Omental fat pad (tissue), 4 donors: Measurements from ENCODE around the gene CFTR. TPM values are rescaled to one million over a fixed set of nuclear protein-coding genes. Genes with fewer than 3 reads are reported as not detected.

Experiments used
- ATAC-seq: fragments of 150-250 bp; one replicate; pipeline ENCODE4 v1.9.1; 2016; ENCODE audit warnings: mild to moderate bottlenecking, moderate library complexity; ENCODE audit not compliant: low FRiP score
- DNase-seq: peaks from one replicate; pipeline ENCODE4 v3.0.0-alpha.2; 2019; ENCODE audit warnings: low spot score
- total RNA-seq, 4 donors: library from RNA; depleted of rRNA; stranded (reverse); fragments of >200 nt; gene quantifications; one replicate each; pipeline ENCODE4 v1.1.0, GENCODE V29; 2016
- TF ChIP-seq, protein P1 (sequence below), 3 donors: fragments of 450-650 bp; IDR thresholded peaks; one replicate each; pipeline ENCODE4 v1.5.1; 2016 to 2017; ENCODE audit warnings: antibody characterized with exemption in 3 of 3, mild to moderate bottlenecking in 3 of 3, moderate library complexity in 2 of 3

The CFTR gene
- total RNA-seq, 4 donors from 2014 or later = 0.32 to 7.1 (median 1.3) TPM

- DNase-seq = no peak
- ATAC-seq = peak; percentile 41
- TF ChIP-seq, protein P1, sequence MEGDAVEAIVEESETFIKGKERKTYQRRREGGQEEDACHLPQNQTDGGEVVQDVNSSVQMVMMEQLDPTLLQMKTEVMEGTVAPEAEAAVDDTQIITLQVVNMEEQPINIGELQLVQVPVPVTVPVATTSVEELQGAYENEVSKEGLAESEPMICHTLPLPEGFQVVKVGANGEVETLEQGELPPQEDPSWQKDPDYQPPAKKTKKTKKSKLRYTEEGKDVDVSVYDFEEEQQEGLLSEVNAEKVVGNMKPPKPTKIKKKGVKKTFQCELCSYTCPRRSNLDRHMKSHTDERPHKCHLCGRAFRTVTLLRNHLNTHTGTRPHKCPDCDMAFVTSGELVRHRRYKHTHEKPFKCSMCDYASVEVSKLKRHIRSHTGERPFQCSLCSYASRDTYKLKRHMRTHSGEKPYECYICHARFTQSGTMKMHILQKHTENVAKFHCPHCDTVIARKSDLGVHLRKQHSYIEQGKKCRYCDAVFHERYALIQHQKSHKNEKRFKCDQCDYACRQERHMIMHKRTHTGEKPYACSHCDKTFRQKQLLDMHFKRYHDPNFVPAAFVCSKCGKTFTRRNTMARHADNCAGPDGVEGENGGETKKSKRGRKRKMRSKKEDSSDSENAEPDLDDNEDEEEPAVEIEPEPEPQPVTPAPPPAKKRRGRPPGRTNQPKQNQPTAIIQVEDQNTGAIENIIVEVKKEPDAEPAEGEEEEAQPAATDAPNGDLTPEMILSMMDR (IDR thresholded peaks at IDR 0.05) = no peak
Observed at GRCh38 chr7:117478836-117479224, 995 bp upstream of the CFTR start.

DNA sequence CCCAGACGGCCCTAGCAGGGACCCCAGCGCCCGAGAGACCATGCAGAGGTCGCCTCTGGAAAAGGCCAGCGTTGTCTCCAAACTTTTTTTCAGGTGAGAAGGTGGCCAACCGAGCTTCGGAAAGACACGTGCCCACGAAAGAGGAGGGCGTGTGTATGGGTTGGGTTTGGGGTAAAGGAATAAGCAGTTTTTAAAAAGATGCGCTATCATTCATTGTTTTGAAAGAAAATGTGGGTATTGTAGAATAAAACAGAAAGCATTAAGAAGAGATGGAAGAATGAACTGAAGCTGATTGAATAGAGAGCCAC lies 184 bp downstream of the CFTR start:
- ATAC-seq = no peak

DNA sequence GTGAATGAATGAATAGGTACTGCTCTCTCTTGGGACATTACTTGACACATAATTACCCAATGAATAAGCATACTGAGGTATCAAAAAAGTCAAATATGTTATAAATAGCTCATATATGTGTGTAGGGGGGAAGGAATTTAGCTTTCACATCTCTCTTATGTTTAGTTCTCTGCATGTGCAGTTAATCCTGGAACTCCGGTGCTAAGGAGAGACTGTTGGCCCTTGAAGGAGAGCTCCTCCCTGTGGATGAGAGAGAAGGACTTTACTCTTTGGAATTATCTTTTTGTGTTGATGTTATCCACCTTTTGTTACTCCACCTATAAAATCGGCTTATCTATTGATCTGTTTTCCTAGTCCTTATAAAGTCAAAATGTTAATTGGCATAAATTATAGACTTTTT lies 1.2 kb downstream of the CFTR start:
- no peak for ATAC-seq
- no peak for DNase-seq
- TF ChIP-seq, protein P1 (IDR thresholded peaks at IDR 0.05) = no peak

More for the DNA sequence above, 184 bp downstream of the CFTR start:
- TF ChIP-seq, protein P1 (IDR thresholded peaks at IDR 0.05) = no peak
- no peak for DNase-seq

GRCh38 chr7:117485118-117485620 lies 5.3 kb downstream of the CFTR start:
- TF ChIP-seq, protein P1 (IDR thresholded peaks at IDR 0.05) = no peak
- ATAC-seq = no peak
- DNase-seq = no peak

DNA sequence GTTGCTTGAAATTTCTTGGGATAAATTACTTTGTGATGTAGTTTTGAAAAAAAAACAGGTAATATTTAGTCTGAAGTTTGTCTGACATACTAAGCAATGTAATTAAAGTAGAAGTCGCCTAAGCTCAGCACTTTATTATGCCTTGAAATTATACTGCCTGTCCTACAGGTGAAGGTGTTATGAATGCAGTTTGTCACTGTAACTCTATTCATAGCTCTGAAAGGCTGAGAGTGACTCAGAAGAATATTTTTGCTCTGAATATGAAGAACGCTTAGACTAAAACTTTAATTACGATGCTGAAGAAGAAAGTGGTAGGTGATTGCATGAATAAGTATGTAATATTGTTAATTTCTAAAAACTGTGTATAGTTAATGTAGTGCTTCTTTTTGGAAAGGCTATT lies 9.2 kb downstream of the CFTR start:
- DNase-seq = no peak
- TF ChIP-seq, protein P1 (IDR thresholded peaks at IDR 0.05) = no peak
- no peak for ATAC-seq

GRCh38 chr7:117489430-117489829 lies 9.6 kb downstream of the CFTR start:
- DNase-seq (no peak), ATAC-seq (no peak)

DNA sequence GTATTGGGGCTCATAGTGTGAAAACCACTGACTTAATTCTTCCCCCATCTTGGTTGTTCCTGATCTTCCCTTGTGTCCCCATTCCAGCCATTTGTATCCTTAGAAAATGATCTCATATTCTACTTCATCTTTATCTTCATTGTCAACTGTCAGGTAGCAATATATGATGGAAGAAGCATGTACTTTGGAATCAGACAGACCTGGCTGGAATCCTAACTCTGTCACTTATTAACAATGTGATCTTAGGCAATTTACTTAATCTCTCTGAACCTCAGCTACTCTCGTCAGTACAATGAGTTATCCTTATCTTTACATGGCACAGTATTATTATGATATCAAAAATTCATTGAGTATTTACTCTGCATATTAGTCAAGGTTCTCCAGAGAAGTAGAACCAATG lies 10.1 kb downstream of the CFTR start:
- DNase-seq (no peak), ATAC-seq (no peak)
- TF ChIP-seq, protein P1 (IDR thresholded peaks at IDR 0.05) = no peak

More at GRCh38 chr7:117489430-117489829, 9.6 kb downstream of the CFTR start:
- TF ChIP-seq, protein P1 (IDR thresholded peaks at IDR 0.05) = no peak
